Endothelial cell of umbilical vein (primary cell): ENCODE data around the gene MECP2.

Source experiments
- GATA2 ChIP-seq: IDR thresholded peaks from 2 replicates; pipeline ENCODE4 v1.7.0; 2011; ENCODE audit warnings: low read depth, mild to moderate bottlenecking, moderate library complexity, mixed read lengths, low read length; ENCODE audit not compliant: insufficient read length, insufficient read depth
- MYC ChIP-seq: IDR thresholded peaks from one replicate; pipeline ENCODE4 v1.6.1; 2011; ENCODE audit warnings: mild to moderate bottlenecking, low read depth, low read length
- POLR2A ChIP-seq: IDR thresholded peaks from 2 replicates; pipeline ENCODE4 v1.6.1; 2012; ENCODE audit warnings: low read depth, mild to moderate bottlenecking, control low read depth, low read length
- POLR2AphosphoS5 ChIP-seq: IDR thresholded peaks from 2 replicates; pipeline ENCODE4 v1.6.1; 2012; ENCODE audit warnings: low read depth, mild to moderate bottlenecking, control low read depth, low read length, moderate library complexity; ENCODE audit not compliant: insufficient read depth
- TF ChIP-seq, protein P1 (sequence below), 2 donors: IDR thresholded peaks; 1 replicate in 1 of 2; 2 replicates in 1 of 2; pipeline ENCODE4 v1.5.1; 2011; ENCODE audit warnings: low read length in 2 of 2, mild to moderate bottlenecking in 2 of 2, moderate library complexity in 2 of 2, control low read depth in 1 of 2, inconsistent platforms in 1 of 2, low read depth in 1 of 2; ENCODE audit not compliant: insufficient read depth in 1 of 2; ENCODE audit errors: extremely low read depth in 1 of 2
- TF ChIP-seq, protein P2 (sequence below): IDR thresholded peaks from 2 replicates; pipeline ENCODE4 v1.6.1; 2011; ENCODE audit not compliant: insufficient read depth, insufficient read length

DNA sequence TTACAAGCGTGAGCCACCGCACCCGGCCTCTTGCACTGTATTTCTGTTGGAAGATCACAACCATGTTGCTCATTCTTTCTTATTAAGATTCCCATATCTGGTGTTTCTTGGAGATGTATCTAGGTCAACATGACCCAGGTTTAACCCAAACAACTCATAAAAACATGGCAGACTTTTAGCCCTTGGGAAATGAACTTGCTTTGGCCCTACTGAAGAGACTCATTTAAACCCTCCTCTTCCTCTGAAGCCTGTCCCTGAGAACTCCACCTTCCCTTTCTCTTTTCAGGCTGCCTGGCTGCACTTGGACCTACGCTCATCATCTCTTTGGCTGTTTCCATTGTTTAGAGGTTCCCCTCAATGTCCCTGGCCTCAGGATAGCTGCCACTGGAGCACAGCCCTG, 23.7 kb upstream of the MECP2 start:
- no peak for TF ChIP-seq MYC
- TF ChIP-seq, protein P1, sequence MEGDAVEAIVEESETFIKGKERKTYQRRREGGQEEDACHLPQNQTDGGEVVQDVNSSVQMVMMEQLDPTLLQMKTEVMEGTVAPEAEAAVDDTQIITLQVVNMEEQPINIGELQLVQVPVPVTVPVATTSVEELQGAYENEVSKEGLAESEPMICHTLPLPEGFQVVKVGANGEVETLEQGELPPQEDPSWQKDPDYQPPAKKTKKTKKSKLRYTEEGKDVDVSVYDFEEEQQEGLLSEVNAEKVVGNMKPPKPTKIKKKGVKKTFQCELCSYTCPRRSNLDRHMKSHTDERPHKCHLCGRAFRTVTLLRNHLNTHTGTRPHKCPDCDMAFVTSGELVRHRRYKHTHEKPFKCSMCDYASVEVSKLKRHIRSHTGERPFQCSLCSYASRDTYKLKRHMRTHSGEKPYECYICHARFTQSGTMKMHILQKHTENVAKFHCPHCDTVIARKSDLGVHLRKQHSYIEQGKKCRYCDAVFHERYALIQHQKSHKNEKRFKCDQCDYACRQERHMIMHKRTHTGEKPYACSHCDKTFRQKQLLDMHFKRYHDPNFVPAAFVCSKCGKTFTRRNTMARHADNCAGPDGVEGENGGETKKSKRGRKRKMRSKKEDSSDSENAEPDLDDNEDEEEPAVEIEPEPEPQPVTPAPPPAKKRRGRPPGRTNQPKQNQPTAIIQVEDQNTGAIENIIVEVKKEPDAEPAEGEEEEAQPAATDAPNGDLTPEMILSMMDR (IDR thresholded peaks at IDR 0.05; ENCODE audit: extremely low read depth in 1 of 2, insufficient read depth in 1 of 2, low read depth in 1 of 2, low read length in 2 of 2) = no peak
- TF ChIP-seq POLR2A = no peak
- TF ChIP-seq GATA2 = no peak
- TF ChIP-seq, protein P2, sequence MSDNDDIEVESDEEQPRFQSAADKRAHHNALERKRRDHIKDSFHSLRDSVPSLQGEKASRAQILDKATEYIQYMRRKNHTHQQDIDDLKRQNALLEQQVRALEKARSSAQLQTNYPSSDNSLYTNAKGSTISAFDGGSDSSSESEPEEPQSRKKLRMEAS = no peak
- TF ChIP-seq POLR2AphosphoS5 = no peak
